Medulla oblongata (tissue), 1 donor: ENCODE measurements around the gene XRCC6.
"Not testable (repeated sequence)": the region's sequence is repeated elsewhere in the genome, so short reads cannot be mapped to it uniquely, and the experiment has no call there.

Source experiments
- DNase-seq: peaks from one replicate; pipeline ENCODE4 v3.0.0-alpha.2; 2015; ENCODE audit errors: extremely low spot score

Gene XRCC6

DNA sequence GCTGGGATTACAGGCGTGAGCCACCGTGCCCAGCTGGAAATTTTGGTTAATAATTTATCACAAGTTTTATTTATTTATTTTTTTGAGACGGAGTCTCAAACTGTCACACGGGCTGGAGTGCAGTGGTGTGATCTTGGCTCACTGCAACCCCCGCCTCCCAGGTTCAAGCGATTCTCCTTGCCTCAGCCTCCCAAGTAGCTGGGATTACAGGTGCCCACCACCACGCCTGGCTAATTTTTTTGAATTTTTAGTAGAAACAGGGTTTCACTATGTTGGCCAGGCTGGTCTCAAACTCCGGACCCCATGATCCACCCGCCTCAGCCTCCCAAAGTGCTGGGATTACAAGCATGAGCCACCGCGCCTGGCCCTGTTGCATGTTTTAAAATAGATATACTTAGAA is 65.8 kb downstream of the XRCC6 start:
- not testable (repeated sequence) for DNase-seq

DNA sequence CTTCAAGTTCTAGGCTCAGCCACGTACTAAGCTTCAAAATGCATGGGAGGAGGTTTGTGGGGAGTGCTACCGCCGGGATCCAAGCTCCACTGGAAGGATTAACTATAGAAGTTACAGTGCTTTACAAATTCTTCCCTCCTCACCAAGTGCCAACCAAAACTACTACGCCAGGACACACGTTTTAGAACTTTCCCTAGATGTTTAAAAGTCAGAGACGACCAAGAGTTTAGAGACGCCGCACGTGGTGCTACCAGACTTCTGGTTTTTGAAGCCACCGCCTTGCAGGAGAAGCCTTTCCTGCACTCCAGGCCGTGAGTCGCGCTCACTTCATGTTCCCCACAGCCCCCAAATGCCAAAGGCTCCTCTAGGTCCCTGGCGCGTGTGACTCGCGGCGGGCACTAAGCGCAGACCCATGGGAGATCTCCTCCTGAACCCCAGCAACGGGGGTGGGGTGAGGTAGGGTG is 66.8 kb downstream of the XRCC6 start:
- DNase-seq, result peak; percentile 28

DNA sequence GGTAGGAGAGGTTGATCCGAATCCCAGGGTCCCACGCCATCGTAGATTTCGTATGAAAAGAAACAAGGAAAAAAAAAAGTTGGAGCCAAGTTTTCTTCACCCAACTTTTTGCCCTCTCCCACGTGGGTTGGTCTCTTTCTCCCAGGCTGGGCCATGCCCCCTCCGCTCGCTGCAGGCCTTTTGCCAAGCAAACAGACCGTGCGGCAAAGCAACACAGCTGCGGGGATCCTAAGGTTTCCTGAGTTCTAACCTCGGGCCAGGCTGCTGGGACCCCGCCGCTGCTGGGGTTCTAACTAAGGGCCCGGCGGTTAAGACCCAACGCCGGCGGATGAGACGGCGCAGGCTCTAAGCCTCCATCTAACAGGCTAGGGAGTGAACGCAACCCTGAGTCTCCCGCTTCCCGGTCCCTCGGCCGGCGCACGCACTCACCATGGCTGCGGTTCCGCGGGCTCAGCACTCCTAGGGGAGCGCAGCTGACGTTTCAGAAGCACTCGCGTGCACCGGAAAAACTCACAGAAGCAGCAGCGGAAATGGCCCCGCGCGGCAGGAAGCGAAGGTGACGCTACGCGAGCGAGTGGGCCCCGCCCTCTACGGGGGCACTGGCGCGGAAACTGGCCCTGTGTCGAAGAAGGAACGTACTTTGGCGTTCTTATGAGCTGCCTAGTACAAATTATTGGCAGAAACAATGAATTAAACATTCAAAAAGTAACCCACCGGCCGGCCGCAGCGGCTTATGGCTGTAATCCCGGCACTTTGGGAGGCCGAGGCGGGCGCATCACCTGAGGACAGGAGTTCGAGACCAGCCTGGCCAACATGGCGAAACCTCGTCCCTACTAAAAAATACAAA is 67.5 kb downstream of the XRCC6 start, which contains the start of gene SNU13:
SNU13 (minus strand) TSS at position 503 of the 847 bp plus-strand sequence; CDS start at position 432, 71 bp downstream.
- peak; percentile 92 for DNase-seq

DNA sequence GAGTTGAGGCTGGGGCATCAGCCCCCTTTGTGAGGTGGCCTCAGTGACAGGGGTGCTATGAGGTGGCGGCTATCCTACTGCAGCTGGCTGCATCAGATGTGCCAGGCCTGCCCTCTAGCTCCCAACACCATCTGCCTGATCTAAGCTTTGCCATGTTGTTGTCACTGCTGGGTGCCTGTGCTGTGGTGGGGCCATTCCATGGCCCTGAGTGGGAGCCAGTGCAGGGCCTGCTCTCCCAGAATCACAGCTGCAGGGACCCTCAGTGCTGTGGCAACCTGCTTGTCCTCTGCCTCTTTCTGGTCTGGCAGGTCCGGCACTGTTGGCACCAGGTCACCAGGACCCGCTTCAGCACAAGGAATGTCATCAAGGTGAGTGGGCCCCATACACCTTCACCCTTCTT is 69.4 kb downstream of the XRCC6 start:
- DNase-seq, result no peak

DNA sequence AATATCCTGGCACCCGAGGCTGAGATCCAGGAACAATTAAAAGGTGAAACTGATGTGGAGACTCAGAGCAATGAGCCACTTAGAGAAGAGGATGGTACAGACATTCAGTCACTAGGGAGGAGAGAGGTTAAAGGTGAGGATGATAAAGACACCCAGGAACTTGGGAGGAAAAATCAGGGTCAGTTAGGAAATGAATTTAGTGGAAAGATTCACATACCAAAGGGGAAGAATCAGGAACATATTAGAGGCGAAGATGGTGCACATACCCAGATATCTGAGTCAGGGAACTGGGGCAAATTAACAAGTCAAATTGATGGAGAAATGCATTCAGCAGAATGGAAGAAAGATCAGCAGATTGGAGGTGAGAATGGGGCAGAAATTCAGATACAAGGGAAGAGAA is 74.1 kb downstream of the XRCC6 start:
- no peak for DNase-seq

DNA sequence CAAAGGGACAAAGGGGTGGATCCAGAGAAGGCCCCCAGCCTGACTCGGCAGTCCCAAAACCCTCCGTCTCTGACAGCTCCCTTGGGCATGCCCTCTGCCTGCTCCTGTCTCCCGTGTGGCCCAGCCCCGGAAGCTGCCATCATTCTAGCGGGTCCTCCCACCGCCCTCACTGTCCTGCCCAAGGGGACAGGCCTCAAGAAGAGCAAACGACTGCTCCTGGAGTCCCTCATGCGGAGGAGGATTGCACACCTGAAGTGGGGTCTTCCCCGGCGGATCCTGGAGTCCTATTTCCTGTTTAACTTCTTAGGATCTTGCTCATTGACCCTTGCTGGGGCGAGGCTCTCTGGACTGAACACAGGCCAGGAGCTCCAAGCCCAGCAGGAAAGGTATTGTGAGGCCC is 75.6 kb downstream of the XRCC6 start:
- no peak for DNase-seq

DNA sequence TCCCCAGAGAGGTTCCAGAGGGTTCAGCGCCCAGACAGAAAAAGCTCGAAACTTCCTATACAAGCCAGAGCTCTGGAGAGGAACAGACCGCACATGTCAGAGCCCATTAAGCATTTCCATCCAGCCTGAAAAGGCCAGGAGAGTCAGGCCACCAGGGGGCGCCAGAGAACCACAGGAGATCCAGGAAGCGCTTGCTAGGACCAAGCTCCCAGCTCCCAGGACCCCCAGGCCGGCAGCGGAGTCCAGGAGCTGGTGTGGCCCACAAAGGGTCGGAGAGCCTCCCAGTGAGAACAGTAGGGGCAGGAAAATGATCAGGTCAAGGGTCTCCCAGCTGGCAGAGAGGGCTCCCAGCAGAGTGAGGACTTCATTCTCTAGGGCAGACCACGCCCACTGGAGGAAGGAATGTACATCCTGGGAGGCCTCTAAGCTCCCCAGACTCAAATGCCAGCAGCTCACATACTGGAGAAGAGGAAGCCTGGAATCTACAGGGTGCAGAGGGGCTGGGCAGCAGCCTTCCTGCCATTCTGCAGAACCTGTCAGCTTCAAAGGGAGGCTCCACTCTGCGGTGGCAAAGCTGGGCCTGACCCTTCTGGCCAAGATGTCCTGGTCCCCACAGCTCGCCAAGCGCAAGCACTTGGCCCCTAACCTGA is 76.2 kb downstream of the XRCC6 start:
- DNase-seq, result peak; percentile 95

DNA sequence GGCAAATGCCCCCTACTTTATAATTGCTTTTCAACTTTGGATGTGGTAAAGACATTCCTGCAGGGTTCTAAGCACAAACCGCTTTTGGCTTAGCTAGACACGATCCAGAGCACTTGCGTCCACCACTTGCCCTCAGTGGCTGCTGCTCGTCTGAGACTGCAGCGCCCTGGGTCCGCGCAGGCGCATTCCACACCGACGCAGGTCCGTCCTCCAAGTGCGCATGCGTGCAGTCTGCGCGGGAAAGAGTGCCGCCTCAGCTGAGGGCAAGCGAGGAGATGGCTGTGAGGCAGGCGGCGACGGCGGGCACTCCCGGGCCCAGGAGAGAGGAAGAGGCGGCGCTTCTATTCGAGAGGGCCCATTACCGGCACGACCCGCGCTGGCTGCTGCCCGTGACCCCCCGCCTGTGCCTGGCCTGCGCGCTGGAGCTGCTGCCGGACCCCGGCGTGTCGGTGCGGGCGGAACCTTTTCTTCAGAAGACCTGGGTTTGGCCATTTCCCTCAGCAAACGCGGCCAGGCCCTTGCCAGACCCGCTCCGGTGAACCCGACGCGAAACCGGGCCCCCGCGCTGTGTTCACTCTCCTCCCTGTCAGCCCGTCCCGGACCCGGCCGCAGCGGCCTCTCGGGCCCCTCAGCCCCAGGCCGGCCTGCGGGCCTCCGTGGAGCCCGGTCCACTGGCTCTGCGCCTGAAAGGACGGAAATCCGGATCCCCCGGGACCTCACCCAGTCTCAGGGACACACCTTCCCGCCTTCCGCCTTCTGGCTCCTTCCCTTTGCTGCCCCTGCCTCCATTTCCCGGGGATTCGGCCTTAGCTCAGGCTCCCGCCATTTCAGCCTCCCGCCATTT is 78.4 kb downstream of the XRCC6 start, which contains the start of gene MEI1:
MEI1 (plus strand) TSS at position 240 of the 844 bp plus-strand sequence; CDS start at position 276, 36 bp downstream.
- DNase-seq, result peak; percentile 90

DNA sequence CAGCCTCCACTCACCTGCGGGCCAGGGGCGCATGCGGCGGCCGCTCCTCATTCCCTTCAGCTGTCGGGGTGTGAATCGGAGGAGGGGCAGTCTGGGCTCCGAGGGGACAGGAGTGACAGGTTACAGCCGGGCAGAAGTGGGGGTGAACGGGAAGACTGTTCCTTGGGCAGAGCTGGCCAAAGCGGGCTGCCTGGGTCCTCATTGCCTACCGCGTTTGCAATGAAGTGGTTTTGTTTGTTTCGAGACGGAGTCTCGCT is 78.9 kb downstream of the XRCC6 start:
- DNase-seq, result no peak

DNA sequence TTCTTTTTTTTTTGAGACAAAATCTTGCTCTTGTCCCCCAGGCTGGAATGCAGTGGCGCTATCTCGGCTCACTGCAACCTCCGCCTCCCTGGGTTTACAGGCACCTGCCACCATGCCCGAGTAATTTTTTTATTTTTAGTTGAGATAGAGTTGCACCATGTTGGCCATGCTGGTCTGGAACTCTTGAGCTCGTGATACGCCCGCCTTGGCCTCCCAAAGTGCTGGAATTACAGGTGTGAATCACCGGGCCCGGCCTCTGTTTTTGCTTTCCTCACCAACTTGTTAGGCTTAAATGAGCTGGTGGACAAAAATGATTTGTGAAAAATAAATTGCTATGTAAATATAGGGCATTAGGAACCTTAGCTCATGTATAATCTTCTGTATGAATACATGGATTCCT is 81.7 kb downstream of the XRCC6 start:
- no peak for DNase-seq

DNA sequence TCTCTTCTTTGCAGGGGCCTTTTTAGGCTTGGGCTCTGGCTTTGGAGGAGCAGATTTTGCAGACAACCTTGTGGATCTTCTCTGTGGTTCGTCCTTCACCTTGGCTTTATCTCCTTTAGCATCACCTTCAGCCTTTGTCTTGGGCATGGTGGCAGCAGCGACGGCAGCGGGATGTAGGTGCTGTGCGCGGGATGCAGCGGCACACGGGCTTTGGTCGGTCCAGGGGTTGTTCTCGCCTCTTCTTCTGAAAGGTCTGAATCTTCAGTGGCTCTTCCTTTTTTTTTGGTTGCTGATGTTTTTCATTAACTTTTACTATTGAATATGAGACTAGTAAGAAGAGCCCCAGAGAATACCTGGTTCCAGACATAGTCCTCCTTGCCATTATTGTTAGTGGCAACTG is 88.2 kb downstream of the XRCC6 start:
- DNase-seq, result no peak

DNA sequence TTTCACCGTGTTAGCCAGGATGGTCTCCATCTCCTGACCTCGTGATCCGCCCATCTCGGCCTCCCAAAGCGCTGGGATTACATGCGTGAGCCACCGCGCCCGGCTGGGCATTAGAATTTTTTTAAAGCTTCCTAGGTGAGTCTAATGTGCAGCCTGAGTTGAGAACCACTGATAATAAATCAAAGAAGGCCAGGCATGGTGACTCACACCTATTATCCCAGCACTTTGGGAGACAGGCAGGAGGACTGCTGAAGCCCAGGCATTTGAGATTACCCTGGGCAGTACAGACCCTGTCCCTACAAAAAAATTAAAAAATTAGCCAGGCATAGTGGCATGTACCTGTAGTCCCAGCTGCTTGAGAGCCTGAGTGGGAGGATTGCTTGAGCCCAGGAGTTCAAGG is 91.9 kb downstream of the XRCC6 start:
- DNase-seq, result no peak
